HEK293 (cell line): ENCODE data around the gene SEMA4D.

ENCODE experiments used
- CTCF ChIA-PET: fragments of 350-600 bp; formaldehyde crosslinking; extraction: SDS; loops from one replicate; lab custom pipeline; 2021; ENCODE audit warnings: antibody characterized with exemption; lab: Yijun Ruan, JAX
- POLR2A ChIA-PET: fragments of 300-600 bp; formaldehyde crosslinking; extraction: SDS; loops from one replicate; lab custom pipeline; 2020; ENCODE audit warnings: antibody characterized with exemption, inconsistent platforms; lab: Yijun Ruan, JAX
- H3K27ac ChIP-seq: fragments of 200-500 bp; sonication (Bioruptor generic); 2 replicates; pipeline ENCODE4 v1.5.1; 2014; ENCODE audit warnings: low read depth, low read length, control low read depth, inconsistent platforms; ENCODE audit errors: extremely low read depth
- H3K36me3 ChIP-seq, 2 experiments: fragments of 200-500 bp in 1 of 2; sonication (Bioruptor generic) in 1 of 2; 1 replicate in 1 of 2; 2 replicates in 1 of 2; pipeline ENCODE4 v1.5.1; 2014 to 2017; ENCODE audit warnings: inconsistent platforms in 2 of 2, low read length in 2 of 2; ENCODE audit not compliant: control insufficient read depth in 2 of 2, insufficient read depth in 1 of 2
- H3K4me1 ChIP-seq: fragments of 200-500 bp; sonication (Bioruptor generic); 2 replicates; pipeline ENCODE4 v1.5.1; 2014; ENCODE audit warnings: mild to moderate bottlenecking, low read length, inconsistent platforms; ENCODE audit not compliant: control insufficient read depth, insufficient read depth
- H3K4me3 ChIP-seq: 2 replicates; pipeline ENCODE4 v1.5.1; 2011; ENCODE audit warnings: low read depth, mild to moderate bottlenecking, control low read depth, low read length, moderate library complexity
- H3K9me3 ChIP-seq: fragments of 200-500 bp; sonication (Bioruptor generic); 2 replicates; pipeline ENCODE4 v1.5.1; 2014; ENCODE audit warnings: low read depth, low read length, inconsistent platforms; ENCODE audit not compliant: control insufficient read depth, insufficient read depth
- GLI4 ChIP-seq: fragments of 450-650 bp; formaldehyde crosslinking; IDR thresholded peaks from 2 replicates; pipeline ENCODE4 v1.5.1; 2016; ENCODE audit warnings: missing biosample characterization, missing genetic modification characterization
- INSM2 ChIP-seq: fragments of 450-650 bp; formaldehyde crosslinking; IDR thresholded peaks from 2 replicates; pipeline ENCODE4 v1.5.1; 2016; ENCODE audit warnings: missing biosample characterization, missing genetic modification characterization
- PRDM10 ChIP-seq: fragments of 450-650 bp; formaldehyde crosslinking; IDR thresholded peaks from 2 replicates; pipeline ENCODE4 v1.5.1; 2016; ENCODE audit warnings: missing biosample characterization, missing genetic modification characterization
- SP2 ChIP-seq: fragments of 450-650 bp; formaldehyde crosslinking; IDR thresholded peaks from 2 replicates; pipeline ENCODE4 v1.5.1; 2016; ENCODE audit warnings: missing biosample characterization, missing genetic modification characterization
- WT1 ChIP-seq: fragments of 450-650 bp; formaldehyde crosslinking; IDR thresholded peaks from 2 replicates; pipeline ENCODE4 v1.5.1; 2016; ENCODE audit warnings: missing biosample characterization, missing genetic modification characterization
- ZBTB1 ChIP-seq: fragments of 450-650 bp; formaldehyde crosslinking; IDR thresholded peaks from 2 replicates; pipeline ENCODE4 v1.5.1; 2016; ENCODE audit warnings: missing biosample characterization, missing genetic modification characterization
- ZBTB48 ChIP-seq: fragments of 450-650 bp; formaldehyde crosslinking; IDR thresholded peaks from 2 replicates; pipeline ENCODE4 v1.5.1; 2016; ENCODE audit warnings: missing biosample characterization, missing genetic modification characterization
- ZIC2 ChIP-seq: fragments of 450-650 bp; formaldehyde crosslinking; IDR thresholded peaks from 2 replicates; pipeline ENCODE4 v1.5.1; 2016; ENCODE audit warnings: missing biosample characterization, missing genetic modification characterization
- ZNF184 ChIP-seq: fragments of 450-650 bp; IDR thresholded peaks from 2 replicates; pipeline ENCODE4 v1.5.1; 2018; ENCODE audit warnings: missing biosample characterization, mild to moderate bottlenecking, missing genetic modification characterization
- ZNF211 ChIP-seq: fragments of 450-650 bp; formaldehyde crosslinking; IDR thresholded peaks from 2 replicates; pipeline ENCODE4 v1.5.1; 2016; ENCODE audit warnings: low read depth, missing biosample characterization, missing genetic modification characterization
- ZNF221 ChIP-seq: fragments of 450-650 bp; formaldehyde crosslinking; IDR thresholded peaks from 2 replicates; pipeline ENCODE4 v1.5.1; 2017; ENCODE audit warnings: missing biosample characterization, missing genetic modification characterization, borderline replicate concordance
- ZNF266 ChIP-seq: fragments of 450-650 bp; formaldehyde crosslinking; IDR thresholded peaks from 2 replicates; pipeline ENCODE4 v1.5.1; 2016; ENCODE audit warnings: missing biosample characterization, missing genetic modification characterization, low read depth
- ZNF280C ChIP-seq: fragments of 450-650 bp; formaldehyde crosslinking; IDR thresholded peaks from 2 replicates; pipeline ENCODE4 v1.5.1; 2016; ENCODE audit warnings: missing biosample characterization, missing genetic modification characterization
- ZNF335 ChIP-seq: fragments of 450-650 bp; formaldehyde crosslinking; conservative IDR thresholded peaks from 2 replicates; pipeline ENCODE4 v1.5.1; 2016; ENCODE audit warnings: missing biosample characterization, missing genetic modification characterization
- ZNF350 ChIP-seq: fragments of 450-650 bp; formaldehyde crosslinking; IDR thresholded peaks from 2 replicates; pipeline ENCODE4 v1.5.0; 2017; ENCODE audit warnings: missing biosample characterization, mild to moderate bottlenecking, missing genetic modification characterization
- ZNF366 ChIP-seq: fragments of 450-650 bp; formaldehyde crosslinking; conservative IDR thresholded peaks from 2 replicates; pipeline ENCODE4 v1.5.1; 2016; ENCODE audit warnings: missing biosample characterization, missing genetic modification characterization
- ZNF416 ChIP-seq: fragments of 450-650 bp; formaldehyde crosslinking; IDR thresholded peaks from 2 replicates; pipeline ENCODE4 v1.5.1; 2016; ENCODE audit warnings: missing biosample characterization, missing genetic modification characterization
- ZNF530 ChIP-seq: fragments of 450-650 bp; formaldehyde crosslinking; IDR thresholded peaks from 2 replicates; pipeline ENCODE4 v1.5.1; 2016; ENCODE audit warnings: low read depth, missing biosample characterization, missing genetic modification characterization
- ZNF596 ChIP-seq: fragments of 450-650 bp; IDR thresholded peaks from 2 replicates; pipeline ENCODE4 v1.5.0; 2018; ENCODE audit warnings: missing biosample characterization, mild to moderate bottlenecking, missing genetic modification characterization, moderate library complexity
- ZNF658 ChIP-seq: fragments of 450-650 bp; formaldehyde crosslinking; IDR thresholded peaks from 2 replicates; pipeline ENCODE4; 2016; ENCODE audit warnings: missing biosample characterization, missing genetic modification characterization
- ZNF76 ChIP-seq: fragments of 450-650 bp; formaldehyde crosslinking; IDR thresholded peaks from 2 replicates; pipeline ENCODE4; 2016; ENCODE audit warnings: low read depth, missing biosample characterization, missing genetic modification characterization, borderline replicate concordance
- ZNF785 ChIP-seq: fragments of 450-650 bp; formaldehyde crosslinking; IDR thresholded peaks from 2 replicates; pipeline ENCODE4 v1.5.1; 2016; ENCODE audit warnings: missing biosample characterization, missing genetic modification characterization
- ZXDB ChIP-seq: fragments of 450-650 bp; formaldehyde crosslinking; IDR thresholded peaks from 2 replicates; pipeline ENCODE4 v1.5.1; 2016; ENCODE audit warnings: missing biosample characterization, missing genetic modification characterization
- TF ChIP-seq, protein P1 (sequence below): fragments of 450-650 bp; formaldehyde crosslinking; IDR thresholded peaks from 2 replicates; pipeline ENCODE4 v1.5.1; 2016; ENCODE audit warnings: missing biosample characterization, missing genetic modification characterization

SEMA4D gene

GRCh38 chr9:89522261-89522958 is 24.5 kb upstream of the SEMA4D start:
- no peak for TF ChIP-seq ZNF658 (tag by site-specific recombination)
- no peak for TF ChIP-seq PRDM10 (tag by site-specific recombination)
- TF ChIP-seq ZNF530 (tag by site-specific recombination) = no peak
- no peak for TF ChIP-seq ZNF416 (tag by site-specific recombination)
- no peak for TF ChIP-seq WT1
- TF ChIP-seq ZNF76 = no peak
- TF ChIP-seq ZBTB48 (tag by site-specific recombination) = no peak
- no peak for TF ChIP-seq SP2
- TF ChIP-seq ZNF785 (tag by site-specific recombination) = no peak
- TF ChIP-seq ZNF280C (tag by site-specific recombination) = no peak
- no peak for TF ChIP-seq ZNF266 (tag by site-specific recombination)
- TF ChIP-seq, protein P1, sequence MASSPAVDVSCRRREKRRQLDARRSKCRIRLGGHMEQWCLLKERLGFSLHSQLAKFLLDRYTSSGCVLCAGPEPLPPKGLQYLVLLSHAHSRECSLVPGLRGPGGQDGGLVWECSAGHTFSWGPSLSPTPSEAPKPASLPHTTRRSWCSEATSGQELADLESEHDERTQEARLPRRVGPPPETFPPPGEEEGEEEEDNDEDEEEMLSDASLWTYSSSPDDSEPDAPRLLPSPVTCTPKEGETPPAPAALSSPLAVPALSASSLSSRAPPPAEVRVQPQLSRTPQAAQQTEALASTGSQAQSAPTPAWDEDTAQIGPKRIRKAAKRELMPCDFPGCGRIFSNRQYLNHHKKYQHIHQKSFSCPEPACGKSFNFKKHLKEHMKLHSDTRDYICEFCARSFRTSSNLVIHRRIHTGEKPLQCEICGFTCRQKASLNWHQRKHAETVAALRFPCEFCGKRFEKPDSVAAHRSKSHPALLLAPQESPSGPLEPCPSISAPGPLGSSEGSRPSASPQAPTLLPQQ (tag by site-specific recombination) = no peak
- TF ChIP-seq ZNF366 = no peak
- TF ChIP-seq ZNF596 (tag by site-specific recombination) = no peak
- TF ChIP-seq ZBTB1 (tag by site-specific recombination) = no peak
- no peak for TF ChIP-seq ZIC2
- TF ChIP-seq ZNF211 (tag by site-specific recombination) = no peak
- TF ChIP-seq ZNF184 = no peak
- TF ChIP-seq ZXDB (tag by site-specific recombination) = no peak
- no peak overlapping the region for H3K27ac ChIP-seq
- H3K4me3 ChIP-seq = no peak overlapping the region
- POLR2A ChIA-PET = no interaction called here
- H3K9me3 ChIP-seq = no peaks in the 10 kb centered on the region
- no peaks in the 10 kb centered on the region for H3K36me3 ChIP-seq
- CTCF ChIA-PET = interaction anchor here (0.5 to 1.5 kb wide), 3 partner anchors 14 to 26 kb away, joined by 4 to 5 read pairs (median 5); no protein-coding TSS in a partner anchor
- no peaks in the 10 kb centered on the region for H3K4me1 ChIP-seq

DNA sequence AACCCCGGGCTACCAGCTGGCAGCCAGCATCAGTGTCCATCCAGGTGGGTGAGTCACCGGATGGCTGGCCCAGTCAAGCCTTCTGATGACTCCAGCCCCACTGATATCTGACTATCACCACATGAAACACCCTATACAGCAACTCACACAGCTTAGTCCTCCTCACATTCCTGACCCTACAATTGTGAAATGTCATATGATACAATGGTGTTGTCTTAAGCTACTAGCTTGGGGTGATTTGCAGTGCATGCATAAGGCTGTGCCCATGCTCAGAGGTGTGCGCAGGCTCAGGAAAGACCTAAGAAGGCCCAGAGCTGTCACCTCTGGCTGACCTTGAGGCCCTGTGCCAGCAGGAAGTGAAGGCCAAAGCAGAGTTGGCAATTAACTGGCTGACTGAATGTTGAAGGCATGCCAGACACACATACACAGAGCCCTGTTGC is 21.5 kb upstream of the SEMA4D start:
- H3K36me3 ChIP-seq = no peaks in the 10 kb centered on the region
- H3K4me3 ChIP-seq = no peak overlapping the region
- H3K27ac ChIP-seq = no peak overlapping the region
- H3K9me3 ChIP-seq = no peaks in the 10 kb centered on the region
- ChIA-PET POLR2A (no interaction called here), CTCF (interaction anchor here (0.9 kb wide), 1 partner anchor 58 kb away, joined by 3 read pairs; no protein-coding TSS in a partner anchor)
- no peaks in the 10 kb centered on the region for H3K4me1 ChIP-seq
- TF ChIP-seq GLI4 (tag by site-specific recombination) (no peak), ZBTB1 (tag by site-specific recombination) (no peak), ZNF335 (tag by site-specific recombination) (no peak), INSM2 (tag by site-specific recombination) (no peak), ZNF221 (tag by site-specific recombination) (no peak), ZNF350 (tag by site-specific recombination) (no peak)
